GM19468 (cell line): ENCODE results near the gene LRIT1.

Experiments
- ATAC-seq: cut with Tn5 transposase; IDR thresholded peaks from one replicate; pipeline ENCODE4 v1.9.1; 2021; ENCODE audit warnings: mild to moderate bottlenecking, moderate library complexity, moderate number of reproducible peaks; ENCODE audit not compliant: unreplicated experiment; ENCODE audit errors: extremely low read depth

Gene LRIT1

GRCh38 chr10:84195044-84195830 is 46.1 kb downstream of the LRIT1 start:
- no peak for ATAC-seq

- peak; percentile 44 for ATAC-seq
Measured at GRCh38 chr10:84194424-84195043, 46.8 kb downstream of the LRIT1 start, which contains the start of gene CDHR1. Gene CDHR1 (plus strand): TSS chr10:84194537. CDS start chr10:84194761, 224 bp downstream.

- ATAC-seq: no peak
Measured at GRCh38 chr10:84193846-84194423, 47.4 kb downstream of the LRIT1 start.

- no peak for ATAC-seq
Measured at GRCh38 chr10:84193327-84193726, 48.0 kb downstream of the LRIT1 start.

- no peak for ATAC-seq
Measured at GRCh38 chr10:84191106-84191505, 50.2 kb downstream of the LRIT1 start.

- no peak for ATAC-seq
Measured at GRCh38 chr10:84190621-84191020, 50.7 kb downstream of the LRIT1 start.

- ATAC-seq: no peak
Measured at GRCh38 chr10:84188815-84189214, 52.5 kb downstream of the LRIT1 start.

GRCh38 chr10:84185526-84186175 is 55.7 kb downstream of the LRIT1 start:
- ATAC-seq: no peak

GRCh38 chr10:84184517-84184916 is 56.8 kb downstream of the LRIT1 start:
- ATAC-seq: no peak

- no peak for ATAC-seq
Measured at GRCh38 chr10:84181631-84182030, 59.7 kb downstream of the LRIT1 start.
